Lower leg skin (tissue), 4 donors: ENCODE measurements around the gene ARSJ. TPM values are rescaled to one million over a fixed set of nuclear protein-coding genes. Genes with fewer than 3 reads are reported as not detected.

Experiments
- DNase-seq, 2 donors: peaks; one replicate each; pipeline ENCODE4 v3.0.0-alpha.2; 2019; ENCODE audit warnings: low spot score in 2 of 2
- H3K4me3 ChIP-seq: fragments of 200-600 bp; sonication (generic); 2 replicates; pipeline ENCODE4 v1.5.1; 2017; ENCODE audit warnings: mild to moderate bottlenecking, low read depth; ENCODE audit not compliant: poor library complexity, severe bottlenecking
- CTCF ChIP-seq, 3 donors: fragments of 450-650 bp; IDR thresholded peaks; one replicate each; pipeline ENCODE4 v1.5.1; 2016; ENCODE audit warnings: antibody characterized with exemption in 3 of 3, mild to moderate bottlenecking in 3 of 3, moderate library complexity in 2 of 3
- POLR2A ChIP-seq, 2 donors: fragments of 450-650 bp; IDR thresholded peaks; one replicate each; pipeline ENCODE4 v1.6.1; 2016 to 2017; ENCODE audit warnings: antibody characterized with exemption in 2 of 2, mild to moderate bottlenecking in 1 of 2, moderate library complexity in 1 of 2
- WGBS, 2 donors: methylation state at CpG; one replicate each; pipeline ENCODE4 v1.1.5; 2018; 5-methylcytosine and 5-hydroxymethylcytosine counted together
- intact Hi-C: fragments of 100-400 bp; cut with DNase I; formaldehyde crosslinking; loops from one replicate; pipeline ENCODE4 v1.15.0; 2023; ENCODE audit warnings: low total_unique reads
- total RNA-seq, 4 donors: library from RNA; depleted of rRNA; stranded (reverse); fragments of >200 nt; gene quantifications; one replicate each; pipeline ENCODE4 v1.1.0, GENCODE V29; 2016

ARSJ gene
- total RNA-seq, 4 donors from 2014 or later: 0.42 to 3.7 (median 1.6) TPM

DNA sequence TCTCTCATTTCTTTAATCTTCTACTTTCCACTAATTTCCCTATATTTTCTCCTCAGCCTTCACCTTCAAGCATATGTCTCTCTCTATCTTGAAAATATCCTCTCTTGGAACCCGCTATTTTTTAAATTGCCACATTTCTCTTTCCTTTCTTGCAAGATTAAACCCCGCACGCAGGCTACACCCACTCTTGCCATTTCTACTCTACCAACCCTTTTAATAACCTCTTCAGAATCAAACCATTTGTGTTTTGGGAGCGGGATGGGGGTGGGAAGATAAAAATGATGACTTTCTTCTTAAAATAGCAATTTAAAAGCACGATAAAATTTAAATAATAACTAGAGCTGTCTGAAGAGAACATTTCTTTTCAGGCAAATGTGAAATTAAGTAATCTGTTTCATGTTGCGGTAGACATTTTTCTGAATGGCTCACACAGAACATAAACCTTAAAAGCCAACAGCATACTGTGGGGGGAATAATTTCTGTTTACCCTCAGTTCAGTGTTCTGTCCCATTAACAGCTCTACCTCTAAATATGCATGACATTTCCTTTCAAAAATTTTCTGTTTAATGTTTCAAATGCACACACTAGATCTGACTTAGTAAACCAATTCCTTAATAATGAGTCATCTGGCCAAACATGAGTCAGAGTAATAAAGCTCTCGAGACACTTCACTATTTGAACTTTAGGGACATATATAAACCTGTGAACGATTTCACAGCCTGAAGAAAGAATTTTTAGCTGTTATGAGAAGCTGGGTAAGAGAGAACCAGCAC is 20.5 kb downstream of the ARSJ start:
- DNase-seq: no peak
- intact Hi-C loops: no loop called here
- no peak overlapping the region for H3K4me3 ChIP-seq
- TF ChIP-seq POLR2A (IDR thresholded peaks at IDR 0.05): no peak
- TF ChIP-seq CTCF (IDR thresholded peaks at IDR 0.05): no peak
- WGBS, 2 donors: 55 to 62% methylated on average over 8 of the region's 8 CpGs

DNA sequence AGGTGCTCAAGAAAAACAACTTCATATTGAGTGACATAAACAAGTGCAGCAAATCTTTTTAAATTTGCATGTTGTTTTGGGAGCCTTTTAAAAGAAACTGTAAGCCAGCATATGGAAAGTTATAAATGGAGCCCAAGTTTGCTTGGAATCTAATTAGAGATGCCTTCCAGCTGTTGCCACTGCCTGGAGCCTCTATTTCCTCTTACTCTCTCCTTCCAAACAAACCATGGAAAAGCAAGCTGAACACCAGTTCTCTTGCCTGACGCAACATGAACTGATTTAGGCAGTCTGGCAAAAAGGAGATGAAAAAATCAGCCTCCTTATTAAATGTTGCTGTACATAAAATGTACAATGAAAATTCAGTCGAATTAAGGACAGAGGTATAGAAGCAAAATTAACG is 21.5 kb downstream of the ARSJ start:
- intact Hi-C loops: no loop called here
- H3K4me3 ChIP-seq: no peak overlapping the region
- DNase-seq: no peak
- no peak for TF ChIP-seq CTCF (IDR thresholded peaks at IDR 0.05)
- TF ChIP-seq POLR2A (IDR thresholded peaks at IDR 0.05): no peak
- 69 to 73% methylated on average over 3 of the region's 3 CpGs for WGBS, 2 donors

DNA sequence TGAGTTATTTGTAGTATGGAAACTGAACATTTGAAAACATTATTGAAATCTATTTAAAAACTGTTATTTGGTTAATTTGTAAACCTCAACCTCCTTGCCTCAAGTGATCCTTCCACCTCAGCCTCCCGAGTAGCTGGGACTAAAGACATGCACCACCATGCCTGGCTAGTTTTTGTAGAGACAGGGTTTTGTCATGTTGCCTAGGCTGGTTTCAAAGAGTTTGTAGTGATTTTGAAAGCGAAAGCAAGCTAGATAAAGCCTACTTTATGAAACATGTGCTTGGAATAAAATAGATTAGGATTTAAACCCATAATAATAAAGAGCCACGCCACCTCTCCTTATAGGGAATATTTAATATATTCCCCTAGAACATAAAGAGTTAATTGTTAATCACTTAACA is 23.5 kb downstream of the ARSJ start:
- 77 to 80% methylated on average over 3 of the region's 3 CpGs for WGBS, 2 donors
- DNase-seq: no peak
- intact Hi-C loops: no loop called here
- no peak overlapping the region for H3K4me3 ChIP-seq
- no peak for TF ChIP-seq POLR2A (IDR thresholded peaks at IDR 0.05)
- TF ChIP-seq CTCF (IDR thresholded peaks at IDR 0.05): no peak

GRCh38 chr4:113955411-113955810 is 24.0 kb downstream of the ARSJ start:
- no peak for TF ChIP-seq POLR2A (IDR thresholded peaks at IDR 0.05)
- TF ChIP-seq CTCF (IDR thresholded peaks at IDR 0.05): no peak
- H3K4me3 ChIP-seq: no peak overlapping the region
- WGBS, 2 donors: 47 to 60% methylated on average over 3 of the region's 3 CpGs
- intact Hi-C loops: no loop called here
- no peak for DNase-seq

GRCh38 chr4:113953888-113954287 is 25.6 kb downstream of the ARSJ start:
- WGBS, 2 donors: 70 to 80% methylated on average over 1 of the region's 1 CpG
- no peak for DNase-seq
- intact Hi-C loops: no loop called here
- no peak overlapping the region for H3K4me3 ChIP-seq
- TF ChIP-seq POLR2A (IDR thresholded peaks at IDR 0.05): no peak
- no peak for TF ChIP-seq CTCF (IDR thresholded peaks at IDR 0.05)
